Stimulated activated CD4-positive, alpha-beta T cell treated with anti-CD3 and anti-CD28 coated beads, Interleukin-1b, Interleukin-23, amount 100 ng/mL, for 48 hours (primary cell): ENCODE results near the gene CEP19.

Source experiments
- DNase-seq: peaks from one replicate; pipeline ENCODE4 v3.0.0-alpha.2; 2020

CEP19 gene

GRCh38 chr3:196662033-196662432 is 50.0 kb downstream of the CEP19 start:
- DNase-seq: no peak

- no peak for DNase-seq
These were observed 50.6 kb downstream of the CEP19 start for GRCh38 chr3:196661400-196661799.

- DNase-seq: no peak
These were observed 51.5 kb downstream of the CEP19 start for GRCh38 chr3:196660381-196661166.

GRCh38 chr3:196659901-196660351 is 52.1 kb downstream of the CEP19 start:
- DNase-seq: no peak
